ENCODE measurements around the gene BRCA1. TPM values are rescaled to one million over a fixed set of nuclear protein-coding genes. Genes with fewer than 3 reads are reported as not detected.
A peak's percentile ranks its signal among the peaks of the same experiment; 100 is the strongest.

Gene BRCA1
- total and polyA plus RNA-seq, 2 donors (not counting 1 experiment from before 2014, with no cell fraction given), result 2.4 to 7.2 TPM

- Mint-ChIP-seq H3K9me3 (ENCODE audit: insufficient read depth) (no peaks in the 10 kb centered on the region), H3K27me3 (no peaks in the 10 kb centered on the region), H3K4me3 (peak overlapping the region; percentile 96), H3K27ac (peak overlapping the region; percentile 88), H3K4me1 (peaks cover 35% of the 10 kb centered on the region)
- no peak for ATAC-seq (ENCODE audit: low read depth)
- POLR2A ChIA-PET, result interaction anchor here (0.6 to 2.3 kb wide), 14 partner anchors 8 to 389 kb away, joined by 4 to 24 read pairs (median 12); partner anchors contain the start of genes AARSD1, IFI35, NBR1 and RND2
- Histone ChIP-seq H4K20me1 (ENCODE audit: control insufficient read depth, insufficient read depth, low read length, poor library complexity, severe bottlenecking) (peaks cover 16% of the 10 kb centered on the region), H2AFZ (ENCODE audit: insufficient read depth, low read depth, low read length, poor library complexity, severe bottlenecking) (peak overlapping the region; percentile 83), H3K4me2 (replicated peaks; ENCODE audit: low read depth, low read length, poor library complexity, severe bottlenecking) (peak overlapping the region; percentile 77), H3K36me3 (replicated peaks in 1 of 2; ENCODE audit: control extremely low read depth in 1 of 2, control insufficient read depth in 1 of 2, extremely low read depth in 1 of 2, insufficient read depth in 2 of 2, low read length in 1 of 2) (peaks cover 0 to 42% of the 10 kb centered on the region in 2 experiments), H3K4me1 (ENCODE audit: control insufficient read depth in 2 of 2, insufficient read depth in 2 of 2, low read length in 2 of 2) (peaks cover 20 to 22% of the 10 kb centered on the region in 2 donors), H3K4me3 (ENCODE audit: control extremely low read depth in 1 of 5, extremely low read depth in 1 of 5, insufficient read depth in 1 of 5, low read depth in 2 of 5, low read length in 4 of 5) (peak overlapping the region; percentile 70 to 94 (median 84)), H3K79me2 (ENCODE audit: control insufficient read depth, insufficient read depth, low read length) (peaks cover 17% of the 10 kb centered on the region), H3K27ac (ENCODE audit: low read length in 2 of 2) (peak overlapping the region; percentile 89 to 96), H3K9ac (ENCODE audit: low read length) (peak overlapping the region; percentile 98), H3K9me3 (ENCODE audit: control extremely low read depth in 1 of 3, control insufficient read depth in 2 of 3, insufficient read depth in 1 of 3, low read length in 2 of 3) (no peaks in the 10 kb centered on the region), H3K27me3 (replicated peaks in 1 of 4; ENCODE audit: control extremely low read depth in 1 of 4, control insufficient read depth in 3 of 4, insufficient read depth in 4 of 4, low read length in 3 of 4) (no peaks in the 10 kb centered on the region)
- CTCF ChIA-PET, result interaction anchor here (0.7 to 3.8 kb wide), 14 partner anchors 8 to 548 kb away, joined by 3 to 54 read pairs (median 6); partner anchors contain the start of genes AARSD1, DHX8, IFI35 and NBR1
- TF ChIP-seq, protein P1, sequence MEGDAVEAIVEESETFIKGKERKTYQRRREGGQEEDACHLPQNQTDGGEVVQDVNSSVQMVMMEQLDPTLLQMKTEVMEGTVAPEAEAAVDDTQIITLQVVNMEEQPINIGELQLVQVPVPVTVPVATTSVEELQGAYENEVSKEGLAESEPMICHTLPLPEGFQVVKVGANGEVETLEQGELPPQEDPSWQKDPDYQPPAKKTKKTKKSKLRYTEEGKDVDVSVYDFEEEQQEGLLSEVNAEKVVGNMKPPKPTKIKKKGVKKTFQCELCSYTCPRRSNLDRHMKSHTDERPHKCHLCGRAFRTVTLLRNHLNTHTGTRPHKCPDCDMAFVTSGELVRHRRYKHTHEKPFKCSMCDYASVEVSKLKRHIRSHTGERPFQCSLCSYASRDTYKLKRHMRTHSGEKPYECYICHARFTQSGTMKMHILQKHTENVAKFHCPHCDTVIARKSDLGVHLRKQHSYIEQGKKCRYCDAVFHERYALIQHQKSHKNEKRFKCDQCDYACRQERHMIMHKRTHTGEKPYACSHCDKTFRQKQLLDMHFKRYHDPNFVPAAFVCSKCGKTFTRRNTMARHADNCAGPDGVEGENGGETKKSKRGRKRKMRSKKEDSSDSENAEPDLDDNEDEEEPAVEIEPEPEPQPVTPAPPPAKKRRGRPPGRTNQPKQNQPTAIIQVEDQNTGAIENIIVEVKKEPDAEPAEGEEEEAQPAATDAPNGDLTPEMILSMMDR (IDR thresholded peaks at IDR 0.05), result no peak
- TF ChIP-seq EZH2 (IDR thresholded peaks at IDR 0.05; ENCODE audit: borderline replicate concordance, insufficient read depth, low read depth, low read length, poor library complexity, severe bottlenecking), result no peak
- no peak for DNase-seq
- intact Hi-C loops (cut with micrococcal nuclease), result loop anchor here (2.0 to 10.0 kb wide), 4 partner anchors 214 to 612 kb away; partner anchors contain the start of genes PSMC3IP and STAT3
- WGBS (ENCODE audit: insufficient coverage), result no CpG with 5 or more reads among the region's 10 CpGs
Measured at GRCh38 chr17:42999003-42999525, 126.1 kb downstream of the BRCA1 start.
